Left forelimb (tissue), 1 donor: ENCODE data around the gene PRKG1.

Experiments used
- DNase-seq: peaks from one replicate; pipeline ENCODE4 v3.0.0-alpha.2; 2018; ENCODE audit warnings: low spot score

The PRKG1 gene

GRCh38 chr10:51602326-51602725 lies 528.0 kb downstream of the PRKG1 start:
- DNase-seq = no peak

GRCh38 chr10:51604579-51604978 lies 530.3 kb downstream of the PRKG1 start:
- no peak for DNase-seq

GRCh38 chr10:51606825-51607462 lies 532.7 kb downstream of the PRKG1 start:
- no peak for DNase-seq

GRCh38 chr10:51607463-51607835 lies 533.2 kb downstream of the PRKG1 start:
- DNase-seq = no peak

- no peak for DNase-seq
Observed at GRCh38 chr10:51608211-51608610, 533.9 kb downstream of the PRKG1 start.

GRCh38 chr10:51615764-51616298 lies 541.5 kb downstream of the PRKG1 start:
- no peak for DNase-seq

- DNase-seq = no peak
Observed at GRCh38 chr10:51617576-51618235, 543.4 kb downstream of the PRKG1 start.

- DNase-seq = no peak
Observed at GRCh38 chr10:51619365-51619764, 545.1 kb downstream of the PRKG1 start.

- DNase-seq = no peak
Observed at GRCh38 chr10:51620131-51620530, 545.8 kb downstream of the PRKG1 start.

GRCh38 chr10:51624013-51624412 lies 549.7 kb downstream of the PRKG1 start:
- DNase-seq = no peak

GRCh38 chr10:51629934-51630639 lies 555.8 kb downstream of the PRKG1 start:
- DNase-seq = no peak

- no peak for DNase-seq
Observed at GRCh38 chr10:51630640-51631005, 556.3 kb downstream of the PRKG1 start.

GRCh38 chr10:51635436-51635835 lies 561.1 kb downstream of the PRKG1 start:
- no peak for DNase-seq

GRCh38 chr10:51638211-51638610 lies 563.9 kb downstream of the PRKG1 start:
- no peak for DNase-seq

GRCh38 chr10:51638737-51639136 lies 564.5 kb downstream of the PRKG1 start:
- no peak for DNase-seq

- no peak for DNase-seq
Observed at GRCh38 chr10:51640120-51640819, 566.0 kb downstream of the PRKG1 start.

GRCh38 chr10:51642581-51642980 lies 568.3 kb downstream of the PRKG1 start:
- no peak for DNase-seq

- DNase-seq = no peak
Observed at GRCh38 chr10:51643734-51644133, 569.4 kb downstream of the PRKG1 start.

GRCh38 chr10:51649064-51649463 lies 574.8 kb downstream of the PRKG1 start:
- no peak for DNase-seq

- DNase-seq = no peak
Observed at GRCh38 chr10:51651063-51651462, 576.8 kb downstream of the PRKG1 start.

- no peak for DNase-seq
Observed at GRCh38 chr10:51653025-51653424, 578.7 kb downstream of the PRKG1 start.

- no peak for DNase-seq
Observed at GRCh38 chr10:51654918-51655317, 580.6 kb downstream of the PRKG1 start.

- no peak for DNase-seq
Observed at GRCh38 chr10:51656503-51656902, 582.2 kb downstream of the PRKG1 start.
